ENCODE results near the gene ATG16L1.

GRCh38 chr2:233225230-233226068, 26.0 kb upstream of the ATG16L1 start:
- TF ChIP-seq CTCF (IDR thresholded peaks at IDR 0.05), result no peak
- no peak for TF ChIP-seq POLR2A (IDR thresholded peaks at IDR 0.05)

Measured in ovary (tissue), 3 donors.